ENCODE data around the gene POLE2. TPM values are rescaled to one million over a fixed set of nuclear protein-coding genes. Genes with fewer than 3 reads are reported as not detected.
"Not testable (repeated sequence)": the region's sequence is repeated elsewhere in the genome, so short reads cannot be mapped to it uniquely, and the experiment has no call there.

Gene POLE2, protein sequence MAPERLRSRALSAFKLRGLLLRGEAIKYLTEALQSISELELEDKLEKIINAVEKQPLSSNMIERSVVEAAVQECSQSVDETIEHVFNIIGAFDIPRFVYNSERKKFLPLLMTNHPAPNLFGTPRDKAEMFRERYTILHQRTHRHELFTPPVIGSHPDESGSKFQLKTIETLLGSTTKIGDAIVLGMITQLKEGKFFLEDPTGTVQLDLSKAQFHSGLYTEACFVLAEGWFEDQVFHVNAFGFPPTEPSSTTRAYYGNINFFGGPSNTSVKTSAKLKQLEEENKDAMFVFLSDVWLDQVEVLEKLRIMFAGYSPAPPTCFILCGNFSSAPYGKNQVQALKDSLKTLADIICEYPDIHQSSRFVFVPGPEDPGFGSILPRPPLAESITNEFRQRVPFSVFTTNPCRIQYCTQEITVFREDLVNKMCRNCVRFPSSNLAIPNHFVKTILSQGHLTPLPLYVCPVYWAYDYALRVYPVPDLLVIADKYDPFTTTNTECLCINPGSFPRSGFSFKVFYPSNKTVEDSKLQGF
- total RNA-seq = under 1 TPM in 3 of 4 donors, not detected in 1; 0.39 to 0.83 (median 0.46) TPM

DNA sequence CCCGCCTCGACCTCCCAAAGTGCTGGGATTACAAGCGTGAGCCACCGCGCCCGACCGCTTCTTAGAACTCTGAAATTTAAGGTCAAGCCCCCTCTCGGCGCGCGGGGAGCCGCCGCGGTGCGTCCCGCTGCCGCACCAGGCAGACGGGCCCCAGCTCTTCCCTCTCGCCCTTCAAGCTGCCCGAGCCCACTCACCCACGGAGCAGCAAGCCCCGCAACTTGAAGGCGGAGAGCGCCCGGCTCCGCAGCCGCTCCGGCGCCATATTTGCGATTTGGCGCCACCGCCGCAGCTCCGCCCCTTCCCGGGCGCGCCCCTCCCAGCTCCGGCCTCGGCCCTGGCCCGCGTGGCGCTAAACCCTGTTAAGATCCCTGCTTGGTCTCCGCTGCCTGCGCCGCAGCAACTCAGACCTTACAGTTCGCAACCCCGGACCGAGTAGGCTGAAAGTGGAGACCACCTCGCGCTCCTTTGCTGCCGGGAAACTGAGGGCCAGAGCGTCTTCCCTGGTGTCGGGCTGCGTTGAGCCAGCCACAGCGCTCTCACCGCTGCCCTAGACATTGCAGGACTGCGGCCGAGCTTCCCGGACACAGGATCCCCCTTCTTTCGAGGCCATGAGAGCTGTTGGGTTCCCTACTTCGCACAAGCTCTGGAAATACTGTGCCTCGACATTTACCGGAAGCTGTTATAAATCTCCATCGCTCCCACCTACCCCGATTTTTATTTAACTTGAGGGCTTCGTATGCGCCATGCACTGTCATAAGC is at the start of gene POLE2:
Gene POLE2 (minus strand): TSS at position 273 of the 759 bp plus-strand sequence. CDS start 11 bp downstream, at position 262.
- WGBS = 18% methylated on average over 20 of the region's 67 CpGs

DNA sequence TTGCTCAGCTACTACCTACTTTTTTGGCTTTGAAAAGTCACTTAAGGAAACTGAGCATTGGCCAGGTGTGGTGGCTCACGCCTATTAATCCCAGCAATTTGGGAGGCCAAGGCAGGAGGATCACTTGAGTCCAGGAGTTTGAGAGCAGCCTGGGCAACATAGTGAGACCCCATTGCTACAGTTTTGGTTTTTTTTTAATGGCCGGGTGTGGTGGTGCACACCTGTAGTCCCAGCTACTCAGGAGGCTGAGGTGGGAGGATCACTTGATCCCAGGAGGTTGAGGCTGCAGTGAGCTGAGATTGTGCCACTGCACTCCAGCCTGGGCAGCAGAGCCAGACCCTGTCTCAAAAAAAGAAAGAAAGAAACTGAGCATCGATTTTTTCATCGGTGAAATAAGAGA is 47.7 kb upstream of the POLE2 start:
- peaks cover 3 to 68% (median 35%) of the 10 kb centered on the region in 4 donors for H3K36me3 ChIP-seq
- H3K4me1 ChIP-seq; H3K4me3 ChIP-seq; H3K27me3 ChIP-seq; DNase-seq (ENCODE audit: extremely low spot score); intact Hi-C loops (cut with DNase I); H3K27ac ChIP-seq (replicated peaks in 1 of 4); H3K9me3 ChIP-seq: not testable (repeated sequence)
- 94% methylated on average over 4 of the region's 4 CpGs for WGBS

More for the DNA sequence above, at the start of gene POLE2:
- intact Hi-C loops (cut with DNase I) = no loop called here
- Histone ChIP-seq H3K27me3 (no peaks in the 10 kb centered on the region), H3K4me1 (peaks cover 7 to 22% (median 17%) of the 10 kb centered on the region in 4 donors), H3K4me3 (peak within 1 kb of the TSS; percentile 70 to 85 (median 76)), H3K36me3 (no peaks in the 10 kb centered on the region), H3K9me3 (no peaks in the 10 kb centered on the region), H3K27ac (replicated peaks in 1 of 4) (peak within 1 kb of the TSS; percentile 76 to 90 (median 80))
- TF ChIP-seq POLR2AphosphoS5 (IDR thresholded peaks at IDR 0.05) (peak; percentile 65 to 70), POLR2A (IDR thresholded peaks at IDR 0.05; ENCODE audit: low read depth) (no peak)
- no peak for DNase-seq (ENCODE audit: extremely low spot score)

DNA sequence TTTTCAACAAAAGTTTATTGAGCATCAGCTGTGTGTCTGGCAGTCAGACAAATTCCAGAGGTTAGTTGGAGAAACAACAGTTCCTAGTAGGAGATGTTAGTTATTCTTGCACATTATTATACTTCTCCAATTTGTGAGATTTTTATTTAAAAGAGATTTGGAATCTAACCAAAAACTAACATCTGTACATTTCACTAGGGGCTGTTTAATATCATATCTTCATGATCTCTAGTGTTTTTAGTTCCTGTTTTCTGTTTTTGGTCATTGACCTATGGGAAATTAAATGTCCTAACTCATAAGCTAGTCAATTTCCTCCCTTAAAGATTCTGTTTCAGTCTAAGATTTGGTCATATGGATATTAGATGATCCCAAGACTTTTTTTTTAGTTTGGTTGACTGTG is 45.8 kb upstream of the POLE2 start:
- Histone ChIP-seq H3K27me3 (no peaks in the 10 kb centered on the region), H3K9me3 (no peaks in the 10 kb centered on the region), H3K4me1 (no peaks in the 10 kb centered on the region), H3K4me3 (no peak overlapping the region), H3K27ac (replicated peaks in 1 of 4) (no peak overlapping the region), H3K36me3 (peaks cover 4 to 71% (median 39%) of the 10 kb centered on the region in 4 donors)
- intact Hi-C loops (cut with DNase I) = no loop called here
- no peak for TF ChIP-seq EP300 (IDR thresholded peaks at IDR 0.05)
- TF ChIP-seq POLR2A (IDR thresholded peaks at IDR 0.05; ENCODE audit: low read depth) = no peak
- TF ChIP-seq, protein P1, sequence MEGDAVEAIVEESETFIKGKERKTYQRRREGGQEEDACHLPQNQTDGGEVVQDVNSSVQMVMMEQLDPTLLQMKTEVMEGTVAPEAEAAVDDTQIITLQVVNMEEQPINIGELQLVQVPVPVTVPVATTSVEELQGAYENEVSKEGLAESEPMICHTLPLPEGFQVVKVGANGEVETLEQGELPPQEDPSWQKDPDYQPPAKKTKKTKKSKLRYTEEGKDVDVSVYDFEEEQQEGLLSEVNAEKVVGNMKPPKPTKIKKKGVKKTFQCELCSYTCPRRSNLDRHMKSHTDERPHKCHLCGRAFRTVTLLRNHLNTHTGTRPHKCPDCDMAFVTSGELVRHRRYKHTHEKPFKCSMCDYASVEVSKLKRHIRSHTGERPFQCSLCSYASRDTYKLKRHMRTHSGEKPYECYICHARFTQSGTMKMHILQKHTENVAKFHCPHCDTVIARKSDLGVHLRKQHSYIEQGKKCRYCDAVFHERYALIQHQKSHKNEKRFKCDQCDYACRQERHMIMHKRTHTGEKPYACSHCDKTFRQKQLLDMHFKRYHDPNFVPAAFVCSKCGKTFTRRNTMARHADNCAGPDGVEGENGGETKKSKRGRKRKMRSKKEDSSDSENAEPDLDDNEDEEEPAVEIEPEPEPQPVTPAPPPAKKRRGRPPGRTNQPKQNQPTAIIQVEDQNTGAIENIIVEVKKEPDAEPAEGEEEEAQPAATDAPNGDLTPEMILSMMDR (IDR thresholded peaks at IDR 0.05) = no peak
- no peak for TF ChIP-seq POLR2AphosphoS5 (IDR thresholded peaks at IDR 0.05)
- DNase-seq (ENCODE audit: extremely low spot score) = no peak

DNA sequence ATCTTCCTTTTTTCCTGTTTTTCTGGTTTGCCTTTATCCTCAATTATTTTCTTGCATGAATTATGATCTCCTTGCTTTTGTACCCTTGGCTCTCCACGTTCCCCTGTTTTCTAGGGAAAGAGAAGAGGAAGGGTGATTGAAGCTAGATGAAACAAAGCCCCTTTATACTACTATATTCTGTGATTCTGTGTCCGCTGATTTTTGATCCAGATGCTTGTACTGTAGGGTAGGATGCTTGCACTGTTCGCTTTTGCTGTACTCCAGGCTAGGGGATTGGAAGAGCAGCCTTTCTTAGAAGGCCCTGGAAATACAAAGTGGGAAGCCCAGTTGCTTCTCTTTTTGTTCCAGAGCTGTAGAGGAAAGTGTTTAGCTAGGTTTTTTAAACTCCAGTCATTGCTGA is 44.9 kb upstream of the POLE2 start:
- DNase-seq (ENCODE audit: extremely low spot score) = no peak
- H3K36me3 ChIP-seq = peaks cover 6 to 73% (median 42%) of the 10 kb centered on the region in 4 donors
- TF ChIP-seq POLR2AphosphoS5 (IDR thresholded peaks at IDR 0.05) (no peak), EP300 (IDR thresholded peaks at IDR 0.05) (no peak), POLR2A (IDR thresholded peaks at IDR 0.05; ENCODE audit: low read depth) (no peak)
- TF ChIP-seq, protein P1 (IDR thresholded peaks at IDR 0.05) = no peak
- WGBS = 82% methylated on average over 3 of the region's 3 CpGs
- no peak overlapping the region for H3K4me3 ChIP-seq
- no peaks in the 10 kb centered on the region for H3K9me3 ChIP-seq
- H3K27me3 ChIP-seq = no peaks in the 10 kb centered on the region
- intact Hi-C loops (cut with DNase I) = no loop called here
- H3K4me1 ChIP-seq = no peaks in the 10 kb centered on the region
- H3K27ac ChIP-seq (replicated peaks in 1 of 4) = no peak overlapping the region

DNA sequence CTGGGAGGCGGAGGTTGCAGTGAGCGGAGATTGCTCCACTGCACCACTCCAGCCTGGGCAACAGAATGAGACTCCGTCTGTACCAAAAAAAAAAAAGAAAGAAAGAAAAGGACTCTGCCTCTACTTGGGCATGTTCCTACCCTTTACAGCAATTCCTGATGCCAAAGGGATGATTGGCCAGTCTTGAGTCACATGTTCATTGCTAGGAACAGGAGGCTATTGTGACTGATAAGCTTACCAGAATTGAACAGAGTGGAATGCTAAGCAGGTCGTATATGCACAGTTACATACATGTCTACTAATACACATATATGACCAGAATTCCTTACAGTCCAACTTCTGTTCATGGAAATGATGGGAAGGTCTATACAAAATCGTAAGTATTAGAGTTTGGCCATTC is 39.2 kb upstream of the POLE2 start:
- WGBS = 88% methylated on average over 5 of the region's 5 CpGs

DNA sequence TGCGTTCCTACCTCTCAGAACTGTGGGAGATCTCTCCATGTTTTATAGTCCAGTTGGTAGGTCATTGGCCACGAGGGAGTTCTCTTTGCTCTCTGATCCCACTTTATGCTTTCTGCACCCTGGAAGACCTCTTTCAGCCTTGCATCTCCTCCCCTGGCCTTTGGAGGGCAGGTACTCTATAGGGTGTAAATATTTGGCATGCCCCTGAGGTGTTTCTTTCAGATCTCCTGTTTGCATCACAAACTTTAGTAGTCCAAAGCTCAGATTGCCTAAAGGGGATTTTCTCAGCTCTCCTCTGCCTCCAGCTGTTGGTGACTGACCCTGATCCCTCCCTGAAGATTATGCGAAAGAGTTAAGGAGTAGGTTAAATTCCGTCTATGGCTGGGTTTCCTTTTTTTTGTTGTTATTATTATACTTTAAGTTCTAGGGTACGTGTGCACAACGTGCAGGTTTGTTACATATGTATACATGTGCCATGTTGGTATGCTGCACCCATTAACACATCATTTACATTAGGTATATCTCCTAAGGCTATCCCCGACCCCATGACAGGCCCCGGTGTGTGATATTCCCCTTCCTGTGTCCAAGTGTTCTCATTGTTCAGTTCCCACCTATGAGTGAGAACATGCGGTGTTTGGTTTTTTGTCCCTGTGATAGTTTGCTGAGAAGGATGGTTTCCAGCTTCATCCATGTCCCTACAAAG is 33.9 kb upstream of the POLE2 start:
- not testable (repeated sequence) for DNase-seq (ENCODE audit: extremely low spot score)
- 84% methylated on average over 9 of the region's 9 CpGs for WGBS

More for the DNA sequence above, 39.2 kb upstream of the POLE2 start:
- no peak overlapping the region for H3K4me3 ChIP-seq
- H3K4me1 ChIP-seq = no peaks in the 10 kb centered on the region
- H3K27ac ChIP-seq (replicated peaks in 1 of 4) = no peak overlapping the region
- intact Hi-C loops (cut with DNase I) = no loop called here
- no peaks in the 10 kb centered on the region for H3K27me3 ChIP-seq
- DNase-seq (ENCODE audit: extremely low spot score) = no peak
- H3K9me3 ChIP-seq = no peaks in the 10 kb centered on the region
- TF ChIP-seq POLR2AphosphoS5 (IDR thresholded peaks at IDR 0.05) = no peak
- TF ChIP-seq, protein P1 (IDR thresholded peaks at IDR 0.05) = no peak
- TF ChIP-seq EP300 (IDR thresholded peaks at IDR 0.05) = no peak
- TF ChIP-seq POLR2A (IDR thresholded peaks at IDR 0.05; ENCODE audit: low read depth) = no peak
- H3K36me3 ChIP-seq = peaks cover 19 to 87% (median 62%) of the 10 kb centered on the region in 4 donors

More for the DNA sequence above, 33.9 kb upstream of the POLE2 start:
- H3K4me1 ChIP-seq; H3K4me3 ChIP-seq; H3K9me3 ChIP-seq; H3K27me3 ChIP-seq; intact Hi-C loops (cut with DNase I); H3K27ac ChIP-seq (replicated peaks in 1 of 4): not testable (repeated sequence)
- H3K36me3 ChIP-seq = peaks cover 5 to 82% (median 51%) of the 10 kb centered on the region in 4 donors

Measured in esophagus muscularis mucosa (tissue), 4 donors.